ENCODE results near the gene AMER3.
"Not testable (repeated sequence)": the region's sequence is repeated elsewhere in the genome, so short reads cannot be mapped to it uniquely, and the experiment has no call there.

Gene AMER3

DNA sequence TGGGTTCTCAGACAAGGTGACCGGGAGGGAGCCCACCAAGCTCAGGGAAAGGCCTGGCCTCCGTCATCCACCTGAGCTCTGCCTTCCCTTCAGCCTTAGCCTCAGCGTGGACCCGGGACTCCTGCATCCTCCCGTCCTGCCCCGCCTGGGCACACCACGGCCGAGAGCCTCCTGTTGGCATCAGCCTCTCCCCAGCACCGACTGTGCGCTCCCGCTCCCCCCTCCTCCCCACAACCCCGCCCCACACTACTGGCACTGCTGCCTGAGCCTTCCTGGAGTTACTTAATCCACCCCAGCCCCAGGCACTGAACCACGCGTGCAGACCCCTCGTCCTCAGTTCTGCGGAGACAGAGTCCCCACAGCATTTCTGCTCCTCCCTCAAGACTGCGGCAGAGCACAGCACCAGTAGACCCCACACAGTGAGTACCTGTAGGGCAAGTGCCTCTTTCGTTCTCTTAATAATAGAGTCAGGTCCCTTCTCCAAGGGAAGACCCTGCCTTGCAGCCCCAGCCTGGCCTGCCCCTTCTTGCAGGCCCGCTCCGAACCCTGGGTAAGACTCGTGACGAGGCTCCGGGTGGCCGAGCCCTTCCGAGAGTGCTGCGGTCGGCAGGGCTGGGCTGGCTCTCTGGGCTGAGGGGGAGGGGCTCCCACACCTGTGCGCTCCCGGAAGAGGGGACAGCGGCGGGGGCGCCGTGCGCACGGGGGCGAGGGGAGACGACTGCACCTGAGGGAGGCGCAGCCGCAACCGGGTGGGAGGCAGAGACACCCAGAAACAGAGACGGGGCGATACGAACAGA, at the start of gene AMER3:
TSS of gene AMER3 (plus strand) at position 285 of the 797 bp plus-strand sequence. CDS start 6,533 bp downstream, outside the sequence.
- DNase-seq = no peak

DNA sequence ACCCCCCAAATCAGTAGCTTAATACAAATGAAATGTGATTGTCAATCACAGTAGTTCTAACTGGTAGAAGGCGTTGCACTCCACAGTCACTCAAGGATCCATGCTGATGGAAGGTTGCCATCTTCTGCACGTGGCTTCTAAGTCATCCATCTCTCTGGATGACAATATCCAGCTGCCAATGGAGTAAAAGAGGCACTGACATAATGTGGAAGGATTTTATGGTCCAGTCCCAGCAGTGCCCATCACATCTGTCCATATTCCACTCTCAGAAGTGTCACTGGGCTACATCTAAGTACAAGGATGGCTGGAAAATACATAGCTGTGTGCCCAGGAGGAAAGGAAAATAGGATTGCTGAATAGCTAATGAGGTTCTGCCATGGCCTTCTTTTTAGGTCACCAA, 40.5 kb upstream of the AMER3 start:
- DNase-seq = not testable (repeated sequence)

- no peak for DNase-seq
Measured at GRCh38 chr2:130720036-130720435, 35.3 kb upstream of the AMER3 start.

GRCh38 chr2:130720528-130720927, 34.8 kb upstream of the AMER3 start:
- no peak for DNase-seq

DNA sequence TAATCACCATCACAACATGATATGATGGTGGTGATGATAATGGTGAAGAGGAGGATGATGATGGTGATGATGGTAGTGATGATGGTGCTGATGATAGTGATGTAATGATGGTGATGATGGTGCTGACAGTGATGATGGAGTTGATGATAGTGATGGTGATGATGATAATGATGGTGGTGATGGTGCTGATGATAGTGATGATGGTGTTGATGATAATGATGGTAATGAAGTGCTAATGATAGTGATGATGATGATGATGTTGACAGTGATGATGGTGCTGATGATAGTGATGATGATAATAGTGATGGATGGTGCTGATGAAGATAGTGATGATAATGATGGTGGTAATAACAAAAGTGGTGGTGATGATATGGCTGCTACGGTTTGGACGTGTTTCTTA, 30.9 kb upstream of the AMER3 start:
- DNase-seq = no peak

DNA sequence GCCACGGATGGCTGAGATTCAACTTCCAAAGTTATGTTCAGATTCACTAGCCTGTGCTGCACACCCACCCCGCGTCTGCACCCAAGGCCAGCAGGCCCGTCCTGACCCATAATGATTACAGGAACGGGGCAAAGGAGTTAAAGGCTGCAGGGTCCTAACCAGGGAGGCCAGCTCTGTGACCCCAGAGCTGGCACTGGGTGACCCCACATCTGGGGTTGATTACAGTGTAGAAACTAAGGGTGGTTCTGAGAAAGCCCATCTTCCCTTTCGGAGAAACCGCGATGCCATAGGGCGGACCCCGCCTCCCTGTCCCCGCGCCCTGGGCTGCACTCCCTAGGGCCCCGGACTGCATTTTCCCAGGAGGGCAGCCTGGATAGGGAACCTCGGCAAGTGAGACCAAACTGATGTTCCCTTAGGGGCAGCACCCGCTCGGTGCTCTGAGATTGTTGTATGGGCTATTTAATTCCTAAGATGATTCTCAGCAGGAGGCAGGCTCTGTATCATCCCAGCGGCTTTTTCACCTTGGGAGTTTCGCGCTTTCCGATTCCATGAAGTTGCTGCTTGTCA, 28.6 kb upstream of the AMER3 start:
- DNase-seq = no peak

DNA sequence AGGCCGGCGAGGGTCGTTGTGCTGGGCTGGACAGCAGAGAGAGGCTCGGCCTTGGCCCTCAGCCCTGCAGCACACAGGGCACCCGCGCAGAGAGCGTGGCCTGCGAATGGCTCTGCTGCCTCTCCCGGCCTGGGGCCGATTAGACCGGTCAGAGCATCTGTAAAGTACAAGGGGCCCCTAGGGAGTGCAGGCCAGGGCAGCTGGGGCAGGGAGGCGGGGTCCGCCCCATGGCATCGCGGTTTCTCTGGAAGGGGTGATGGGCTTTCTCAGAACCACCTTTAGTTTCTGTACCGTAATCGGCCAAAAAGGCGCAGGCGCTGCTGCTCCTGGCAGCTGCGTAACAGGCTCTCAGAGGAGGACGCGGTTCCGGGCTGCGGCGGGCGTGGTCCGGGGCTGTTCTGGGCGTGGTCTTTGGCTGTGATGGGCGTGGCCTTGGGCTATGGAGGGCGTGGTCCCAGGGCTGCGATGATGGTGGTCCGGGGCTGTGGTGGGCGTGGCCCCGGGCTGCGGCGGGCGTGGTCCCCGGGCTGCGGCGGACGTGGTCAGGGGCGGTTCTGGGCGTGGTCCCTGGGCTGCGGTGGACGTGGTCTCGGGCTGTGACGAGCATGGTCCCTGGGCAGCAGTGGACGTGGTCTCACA, 27.9 kb upstream of the AMER3 start:
- peak; percentile 89 for DNase-seq

DNA sequence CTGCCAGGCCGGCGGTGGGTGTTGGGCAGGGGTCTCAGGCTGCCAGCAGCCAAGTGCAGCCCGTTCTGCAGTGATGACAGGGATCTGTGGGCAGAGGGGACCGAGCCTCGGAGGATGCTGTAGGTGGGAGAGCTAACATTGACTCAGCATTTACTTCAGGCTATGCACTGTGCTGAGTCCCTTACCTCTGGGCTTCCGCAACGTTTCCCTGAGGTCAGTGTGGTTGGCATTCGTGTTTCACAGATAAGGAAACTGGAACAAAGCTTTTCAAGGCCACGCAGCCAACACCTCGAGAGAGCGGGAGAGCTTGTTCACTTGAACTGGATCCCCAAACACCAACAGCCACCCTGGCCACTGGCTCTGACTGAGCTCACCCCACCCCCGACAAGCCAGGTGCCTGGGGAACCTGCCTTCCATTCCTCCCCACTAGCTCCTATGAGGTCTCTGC, 27.3 kb upstream of the AMER3 start:
- DNase-seq = peak; percentile 26 to 43

GRCh38 chr2:130728549-130729316, 26.6 kb upstream of the AMER3 start, which contains the start of gene GPR148:
Gene GPR148, plus strand, starts transcription at chr2:130729070. Its CDS starts 82 bp downstream, at chr2:130729152.
- DNase-seq = no peak

DNA sequence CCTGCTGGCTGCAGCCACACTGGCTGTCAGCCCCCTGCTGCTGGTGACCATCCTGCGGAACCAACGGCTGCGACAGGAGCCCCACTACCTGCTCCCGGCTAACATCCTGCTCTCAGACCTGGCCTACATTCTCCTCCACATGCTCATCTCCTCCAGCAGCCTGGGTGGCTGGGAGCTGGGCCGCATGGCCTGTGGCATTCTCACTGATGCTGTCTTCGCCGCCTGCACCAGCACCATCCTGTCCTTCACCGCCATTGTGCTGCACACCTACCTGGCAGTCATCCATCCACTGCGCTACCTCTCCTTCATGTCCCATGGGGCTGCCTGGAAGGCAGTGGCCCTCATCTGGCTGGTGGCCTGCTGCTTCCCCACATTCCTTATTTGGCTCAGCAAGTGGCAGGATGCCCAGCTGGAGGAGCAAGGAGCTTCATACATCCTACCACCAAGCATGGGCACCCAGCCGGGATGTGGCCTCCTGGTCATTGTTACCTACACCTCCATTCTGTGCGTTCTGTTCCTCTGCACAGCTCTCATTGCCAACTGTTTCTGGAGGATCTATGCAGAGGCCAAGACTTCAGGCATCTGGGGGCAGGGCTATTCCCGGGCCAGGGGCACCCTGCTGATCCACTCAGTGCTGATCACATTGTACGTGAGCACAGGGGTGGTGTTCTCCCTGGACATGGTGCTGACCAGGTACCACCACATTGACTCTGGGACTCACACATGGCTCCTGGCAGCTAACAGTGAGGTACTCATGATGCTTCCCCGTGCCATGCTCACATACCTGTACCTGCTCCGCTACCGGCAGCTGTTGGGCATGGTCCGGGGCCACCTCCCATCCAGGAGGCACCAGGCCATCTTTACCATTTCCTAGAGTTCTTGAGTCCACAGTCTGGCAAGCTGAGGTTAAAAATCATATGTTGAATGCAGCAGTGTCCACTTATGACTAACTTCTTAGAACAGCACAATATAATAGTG, 25.7 kb upstream of the AMER3 start:
- DNase-seq = no peak

DNA sequence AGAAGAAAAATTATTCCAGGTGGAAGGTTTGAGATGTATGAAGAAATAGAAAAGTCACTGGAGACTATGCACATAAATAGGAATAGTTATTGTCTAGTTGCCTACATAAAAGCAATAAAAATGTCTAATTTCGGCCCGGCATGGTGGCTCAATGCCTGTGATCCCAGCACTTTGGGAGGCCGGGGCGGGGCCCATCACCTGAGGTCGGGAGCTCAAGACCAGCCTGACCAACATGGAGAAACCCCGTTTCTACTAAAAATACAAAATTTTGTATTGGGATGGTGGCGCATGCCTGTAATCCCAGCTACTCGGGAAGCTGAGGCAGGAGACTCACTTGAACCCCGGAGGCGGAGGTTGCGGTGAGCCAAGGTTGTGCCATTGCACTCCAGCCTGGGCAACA, 23.1 kb upstream of the AMER3 start:
- DNase-seq = not testable (repeated sequence)

GRCh38 chr2:130735200-130735599, 20.1 kb upstream of the AMER3 start:
- no peak for DNase-seq

- DNase-seq = no peak
Measured at GRCh38 chr2:130736487-130736886, 18.9 kb upstream of the AMER3 start.

DNA sequence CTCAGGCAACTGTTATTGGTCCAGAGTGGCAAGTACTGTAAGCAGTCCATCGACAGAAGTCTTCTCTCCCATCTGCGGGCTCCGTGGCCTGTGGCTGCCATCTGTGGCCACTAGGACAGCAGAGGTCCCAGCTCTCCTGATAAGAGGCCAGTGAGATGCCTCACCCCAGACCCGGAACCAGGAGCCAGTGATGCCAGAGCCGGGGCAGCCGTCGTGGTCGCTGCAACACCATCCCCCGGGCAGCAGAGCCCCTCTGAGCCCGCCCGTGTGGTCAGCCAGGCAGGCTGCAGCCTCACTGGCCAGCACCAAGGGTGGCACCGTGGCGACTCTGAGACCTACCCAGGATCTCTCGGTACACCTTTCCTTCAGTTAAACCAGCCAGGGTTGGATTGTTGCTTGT, 17.7 kb upstream of the AMER3 start:
- DNase-seq = no peak

DNA sequence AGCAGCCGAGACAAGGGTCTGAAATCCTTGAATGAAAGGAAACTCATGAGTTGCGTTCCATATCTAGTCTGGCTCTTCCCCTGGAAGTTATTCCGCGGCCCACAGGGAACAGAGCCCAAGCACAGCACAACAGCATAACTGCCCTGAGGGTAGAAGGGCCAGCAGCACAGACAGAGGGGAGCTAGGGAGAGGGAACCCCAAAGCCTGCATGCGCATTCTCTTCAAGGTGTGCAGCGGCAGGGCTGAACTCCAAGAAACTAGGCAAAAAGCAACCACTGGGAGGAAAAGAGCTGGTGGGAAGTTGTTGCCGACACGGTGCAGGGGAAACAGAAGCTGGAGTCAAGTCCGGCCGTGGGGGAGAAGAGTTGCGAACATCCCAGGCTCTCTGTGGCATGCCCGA, 14.7 kb upstream of the AMER3 start:
- no peak for DNase-seq

GRCh38 chr2:130743278-130743677, 12.1 kb upstream of the AMER3 start:
- no peak for DNase-seq

- DNase-seq = no peak
Measured at GRCh38 chr2:130744287-130745117, 10.8 kb upstream of the AMER3 start.

DNA sequence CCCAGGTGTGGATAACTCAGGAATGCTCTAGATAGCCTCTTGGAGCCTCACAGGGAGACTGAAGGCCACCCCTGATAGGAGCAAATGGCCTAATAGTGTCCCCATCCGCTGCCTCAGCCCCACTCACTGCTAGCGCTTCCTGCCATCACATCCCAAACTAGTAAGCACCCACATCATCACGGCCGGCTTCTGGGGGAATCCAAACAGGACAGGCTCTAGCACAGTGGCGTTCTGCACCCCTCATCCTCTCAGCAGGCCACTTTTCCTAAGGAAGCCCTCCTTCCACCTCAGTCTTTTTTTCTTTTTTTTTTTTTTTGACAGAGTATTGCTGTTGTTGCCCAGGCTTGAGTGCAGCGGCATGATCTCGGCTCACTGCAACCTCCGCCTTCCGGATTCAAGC, 6.3 kb upstream of the AMER3 start:
- DNase-seq = no peak

DNA sequence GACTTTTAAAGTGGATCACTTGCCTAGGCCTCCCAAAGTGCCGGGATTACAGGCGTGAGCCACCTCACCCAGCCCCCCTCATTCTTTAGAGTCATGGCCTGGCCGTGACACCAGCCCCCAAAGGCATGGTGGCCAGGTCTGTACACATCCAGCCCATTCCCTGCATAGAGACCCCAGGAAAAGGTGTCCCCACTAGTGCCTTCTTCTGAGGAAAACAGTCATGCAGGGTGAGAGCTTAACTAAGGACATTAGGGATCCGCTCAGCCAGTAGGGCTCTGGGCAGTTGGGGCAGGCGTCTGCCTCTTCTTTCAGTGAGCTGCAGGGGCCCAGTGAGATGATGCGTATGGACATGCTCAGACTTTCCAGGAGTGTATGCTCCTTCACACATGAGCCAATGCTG, 5.7 kb upstream of the AMER3 start:
- no peak for DNase-seq

DNA sequence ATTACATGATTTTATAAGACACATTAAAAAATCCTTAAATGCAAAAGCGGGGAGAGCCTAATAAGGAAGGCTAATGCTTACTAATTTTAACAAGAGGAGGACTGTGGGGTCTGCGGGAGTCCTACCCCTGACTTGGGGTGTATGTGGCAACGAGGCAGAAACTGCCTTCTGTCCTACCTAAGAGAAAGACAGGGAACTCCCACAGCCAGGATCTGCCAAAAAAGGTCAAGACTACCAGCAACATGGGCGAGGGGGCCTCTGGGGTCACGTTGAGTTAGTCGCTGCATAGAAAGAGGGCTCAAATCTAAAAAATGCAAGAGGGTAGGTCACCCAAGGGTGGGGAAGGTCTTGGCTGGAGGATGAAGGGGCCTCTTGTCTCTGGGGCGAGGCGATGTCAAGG, 529 bp upstream of the AMER3 start:
- DNase-seq = no peak
